Measurements from ENCODE around the gene CCDC182.

The CCDC182 gene

DNA sequence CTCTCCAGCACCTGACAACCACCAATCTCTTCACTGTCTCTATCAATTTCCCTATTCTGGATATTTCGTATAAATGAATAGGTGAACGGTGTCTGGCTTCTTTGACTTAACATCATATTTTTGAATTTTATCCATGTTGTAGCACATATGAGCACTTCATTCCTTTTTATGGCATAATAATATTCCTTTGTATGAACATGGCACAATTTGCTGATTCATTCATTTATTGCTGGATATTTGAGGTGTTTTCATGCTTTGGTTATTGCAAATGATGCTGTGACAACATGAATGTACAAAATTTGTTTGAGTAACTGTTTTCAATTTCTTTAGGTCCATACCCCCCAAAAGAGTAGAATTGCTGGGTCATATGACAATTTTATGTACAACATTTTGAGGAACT, 12.0 kb downstream of the CCDC182 start:
- H3K27me3 ChIP-seq (ENCODE audit: insufficient read depth, low read depth, severe bottlenecking): no peaks in the 10 kb centered on the region
- H3K4me3 ChIP-seq (ENCODE audit: low read depth, low read length): no peak overlapping the region
- TF ChIP-seq, protein P1, sequence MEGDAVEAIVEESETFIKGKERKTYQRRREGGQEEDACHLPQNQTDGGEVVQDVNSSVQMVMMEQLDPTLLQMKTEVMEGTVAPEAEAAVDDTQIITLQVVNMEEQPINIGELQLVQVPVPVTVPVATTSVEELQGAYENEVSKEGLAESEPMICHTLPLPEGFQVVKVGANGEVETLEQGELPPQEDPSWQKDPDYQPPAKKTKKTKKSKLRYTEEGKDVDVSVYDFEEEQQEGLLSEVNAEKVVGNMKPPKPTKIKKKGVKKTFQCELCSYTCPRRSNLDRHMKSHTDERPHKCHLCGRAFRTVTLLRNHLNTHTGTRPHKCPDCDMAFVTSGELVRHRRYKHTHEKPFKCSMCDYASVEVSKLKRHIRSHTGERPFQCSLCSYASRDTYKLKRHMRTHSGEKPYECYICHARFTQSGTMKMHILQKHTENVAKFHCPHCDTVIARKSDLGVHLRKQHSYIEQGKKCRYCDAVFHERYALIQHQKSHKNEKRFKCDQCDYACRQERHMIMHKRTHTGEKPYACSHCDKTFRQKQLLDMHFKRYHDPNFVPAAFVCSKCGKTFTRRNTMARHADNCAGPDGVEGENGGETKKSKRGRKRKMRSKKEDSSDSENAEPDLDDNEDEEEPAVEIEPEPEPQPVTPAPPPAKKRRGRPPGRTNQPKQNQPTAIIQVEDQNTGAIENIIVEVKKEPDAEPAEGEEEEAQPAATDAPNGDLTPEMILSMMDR (IDR thresholded peaks at IDR 0.05; ENCODE audit: low read depth, low read length): no peak
- H3K36me3 ChIP-seq: no peaks in the 10 kb centered on the region; the same call in 1 of the 2 replicates
- DNase-seq: no peak
- no peaks in the 10 kb centered on the region for H3K9me3 ChIP-seq (ENCODE audit: severe bottlenecking)
- H3K27ac ChIP-seq: no peak overlapping the region

DNA sequence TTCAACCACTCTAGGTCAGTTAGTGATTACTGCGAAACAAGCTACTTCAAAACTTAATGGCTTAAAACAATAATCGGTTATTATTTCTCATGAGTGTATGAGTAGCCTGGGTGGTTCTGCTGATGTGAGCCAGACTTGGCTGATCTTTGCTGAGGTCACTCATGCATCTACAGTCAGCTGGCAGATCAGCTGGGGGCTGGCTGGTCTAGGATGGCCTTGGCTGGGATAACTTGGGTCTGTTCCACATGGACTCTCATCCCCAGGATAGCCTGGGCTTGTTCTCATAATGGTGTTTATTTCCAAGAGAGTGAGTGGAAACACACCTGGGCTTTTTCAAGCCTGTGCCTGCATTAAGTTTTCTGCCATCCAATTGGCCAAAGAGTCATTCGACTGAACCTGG, 13.0 kb downstream of the CCDC182 start:
- Histone ChIP-seq H3K9me3 (ENCODE audit: severe bottlenecking) (no peaks in the 10 kb centered on the region), H3K36me3 (no peaks in the 10 kb centered on the region; the same call in 1 of the 2 replicates), H3K4me3 (ENCODE audit: low read depth, low read length) (no peak overlapping the region), H3K27ac (no peak overlapping the region), H3K27me3 (ENCODE audit: insufficient read depth, low read depth, severe bottlenecking) (no peaks in the 10 kb centered on the region)
- TF ChIP-seq, protein P1 (IDR thresholded peaks at IDR 0.05; ENCODE audit: low read depth, low read length): no peak
- DNase-seq: no peak

DNA sequence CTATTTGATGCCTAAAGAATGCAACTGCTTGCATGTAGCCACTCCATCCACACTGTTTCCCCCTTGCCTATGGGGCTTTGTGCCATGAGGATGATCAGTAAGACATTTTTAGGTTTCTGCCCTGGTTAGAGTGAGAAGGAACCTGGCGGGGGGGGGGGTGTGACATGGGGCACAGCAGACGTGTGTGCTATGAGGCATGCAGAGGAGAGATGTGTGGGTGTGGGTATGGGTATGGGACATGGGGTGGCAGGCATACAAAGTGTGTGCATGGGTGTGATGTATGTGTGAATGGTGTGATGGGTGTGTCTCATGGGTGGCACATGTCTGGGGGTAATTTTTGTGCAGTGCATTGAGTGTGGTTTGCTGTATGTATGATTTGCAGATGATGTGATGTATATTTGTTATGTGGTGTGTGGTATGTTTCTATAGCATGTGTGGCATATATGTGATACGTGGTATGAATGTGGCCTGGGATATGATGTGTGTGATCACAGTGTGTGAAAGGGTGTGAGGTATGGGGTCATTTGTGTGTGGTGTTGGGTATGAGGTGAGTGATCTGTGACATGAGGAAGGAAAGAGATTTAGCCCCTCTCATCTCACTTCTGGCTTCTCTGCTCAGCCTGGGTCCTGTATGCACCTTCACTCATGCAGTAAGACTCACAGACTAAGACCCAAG, 14.9 kb downstream of the CCDC182 start:
- H3K36me3 ChIP-seq: no peaks in the 10 kb centered on the region
- no peak for DNase-seq
- no peaks in the 10 kb centered on the region for H3K27me3 ChIP-seq (ENCODE audit: insufficient read depth, low read depth, severe bottlenecking)
- TF ChIP-seq, protein P1 (IDR thresholded peaks at IDR 0.05; ENCODE audit: low read depth, low read length): no peak
- H3K4me3 ChIP-seq (ENCODE audit: low read depth, low read length): no peak overlapping the region
- H3K9me3 ChIP-seq (ENCODE audit: severe bottlenecking): no peaks in the 10 kb centered on the region
- H3K27ac ChIP-seq: no peak overlapping the region

DNA sequence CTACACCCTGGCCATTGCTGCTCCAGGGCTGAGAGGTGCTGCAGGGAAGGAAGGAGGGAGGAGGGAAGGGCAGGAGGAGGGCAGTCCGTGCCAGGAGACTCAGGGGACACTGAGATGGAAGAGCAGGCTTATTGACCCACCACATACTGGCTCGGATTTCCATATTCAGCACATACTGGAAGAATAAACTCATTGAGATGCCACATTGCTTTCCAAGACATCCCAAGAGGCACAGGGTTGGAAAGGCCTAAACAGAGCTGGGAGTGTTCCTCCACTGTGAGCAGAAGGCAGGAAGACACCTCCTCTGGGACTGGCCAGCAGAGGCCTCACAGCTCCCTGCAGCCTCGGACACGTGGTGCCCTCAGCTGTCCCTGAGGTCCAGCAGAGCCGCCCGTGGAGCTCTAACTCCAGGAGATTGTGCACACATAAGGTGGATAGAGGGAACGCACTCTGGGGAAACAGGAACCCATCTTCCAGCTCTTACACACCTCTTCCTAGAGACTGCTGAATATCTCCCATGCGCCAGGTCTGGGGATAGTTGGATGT, 17.4 kb downstream of the CCDC182 start:
- H3K27me3 ChIP-seq (ENCODE audit: insufficient read depth, low read depth, severe bottlenecking): no peaks in the 10 kb centered on the region
- TF ChIP-seq, protein P1 (IDR thresholded peaks at IDR 0.05; ENCODE audit: low read depth, low read length): 0 out of 2 replicates have a peak, but pooled peaks have one; percentile 11
- no peaks in the 10 kb centered on the region for H3K9me3 ChIP-seq (ENCODE audit: severe bottlenecking)
- no peaks in the 10 kb centered on the region for H3K36me3 ChIP-seq
- no peak for DNase-seq
- no peak overlapping the region for H3K4me3 ChIP-seq (ENCODE audit: low read depth, low read length)
- H3K27ac ChIP-seq: no peak overlapping the region

DNA sequence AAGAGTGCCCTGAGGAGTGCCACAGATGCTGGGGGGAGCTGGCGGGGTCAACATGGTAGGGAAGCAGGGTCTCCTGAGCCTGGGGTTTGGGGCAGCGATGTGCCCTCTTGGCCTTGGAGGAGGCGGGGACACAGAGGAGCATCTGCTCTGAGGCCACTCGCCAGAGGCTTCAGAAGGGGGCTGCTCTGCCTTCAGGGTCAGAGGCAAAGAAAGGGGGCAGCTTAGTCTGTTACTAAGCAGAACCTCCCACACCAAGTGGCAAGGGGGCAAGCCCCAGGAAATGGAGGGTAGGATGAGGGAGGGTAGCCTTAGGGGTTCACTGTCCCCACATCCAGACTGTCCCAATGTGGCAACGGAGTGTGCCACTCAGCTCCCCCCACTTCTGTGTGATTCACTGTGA, 18.3 kb downstream of the CCDC182 start:
- Histone ChIP-seq H3K9me3 (ENCODE audit: severe bottlenecking) (no peaks in the 10 kb centered on the region), H3K27me3 (ENCODE audit: insufficient read depth, low read depth, severe bottlenecking) (no peaks in the 10 kb centered on the region), H3K27ac (peak overlapping the region; percentile 17; the same call in 1 of the 2 replicates), H3K4me3 (ENCODE audit: low read depth, low read length) (no peak overlapping the region), H3K36me3 (no peaks in the 10 kb centered on the region)
- DNase-seq: no peak
- TF ChIP-seq, protein P1 (IDR thresholded peaks at IDR 0.05; ENCODE audit: low read depth, low read length): no peak

Measured in WERI-Rb-1 (cell line).